GM12801 (cell line): ENCODE data around the gene NOTCH1.

ENCODE experiments used
- TF ChIP-seq, protein P1 (sequence below): IDR thresholded peaks from one replicate; pipeline ENCODE4 v1.5.1; 2011; ENCODE audit warnings: control low read depth; ENCODE audit not compliant: insufficient read length; ENCODE audit errors: extremely low read depth

Gene NOTCH1

DNA sequence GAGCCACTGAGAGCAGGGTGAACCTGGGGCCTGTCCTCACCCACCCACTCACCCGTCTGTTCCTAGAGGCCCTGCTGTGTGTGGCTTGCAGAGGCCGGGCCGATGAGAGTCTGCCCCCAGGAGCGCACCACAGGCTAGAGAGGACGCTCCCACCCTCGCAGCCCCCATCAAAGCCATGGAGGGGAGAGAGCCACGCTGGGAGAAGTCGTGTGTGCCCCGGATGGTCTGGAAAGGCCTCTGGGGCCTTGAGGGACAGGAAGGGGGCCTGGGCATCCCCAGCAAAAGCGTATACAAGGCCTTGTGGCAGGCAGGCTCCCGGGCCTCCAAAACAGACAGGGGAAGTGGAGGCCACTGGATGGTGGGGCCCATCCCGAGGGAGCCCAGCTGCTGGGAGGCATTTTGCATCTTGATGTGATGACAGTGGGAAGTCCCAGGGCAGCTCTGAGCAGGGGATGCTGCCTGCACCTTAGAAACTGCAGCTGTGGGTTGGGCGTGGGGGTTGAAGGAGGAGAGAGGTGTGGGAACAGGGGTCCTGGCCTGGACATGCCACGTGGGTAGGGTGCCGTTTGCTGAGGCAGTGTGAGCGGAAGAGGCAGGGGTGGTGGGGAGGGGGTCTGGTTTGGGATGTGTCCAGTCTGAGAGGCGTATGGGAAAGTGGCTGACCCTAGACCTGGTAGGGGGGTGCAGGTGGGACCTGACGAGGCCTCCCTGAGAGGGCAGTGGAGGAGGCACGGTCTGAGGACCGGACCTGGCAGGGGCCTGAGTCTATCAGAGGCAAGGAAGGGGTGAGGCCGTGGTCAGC lies 43.0 kb upstream of the NOTCH1 start:
- TF ChIP-seq, protein P1, sequence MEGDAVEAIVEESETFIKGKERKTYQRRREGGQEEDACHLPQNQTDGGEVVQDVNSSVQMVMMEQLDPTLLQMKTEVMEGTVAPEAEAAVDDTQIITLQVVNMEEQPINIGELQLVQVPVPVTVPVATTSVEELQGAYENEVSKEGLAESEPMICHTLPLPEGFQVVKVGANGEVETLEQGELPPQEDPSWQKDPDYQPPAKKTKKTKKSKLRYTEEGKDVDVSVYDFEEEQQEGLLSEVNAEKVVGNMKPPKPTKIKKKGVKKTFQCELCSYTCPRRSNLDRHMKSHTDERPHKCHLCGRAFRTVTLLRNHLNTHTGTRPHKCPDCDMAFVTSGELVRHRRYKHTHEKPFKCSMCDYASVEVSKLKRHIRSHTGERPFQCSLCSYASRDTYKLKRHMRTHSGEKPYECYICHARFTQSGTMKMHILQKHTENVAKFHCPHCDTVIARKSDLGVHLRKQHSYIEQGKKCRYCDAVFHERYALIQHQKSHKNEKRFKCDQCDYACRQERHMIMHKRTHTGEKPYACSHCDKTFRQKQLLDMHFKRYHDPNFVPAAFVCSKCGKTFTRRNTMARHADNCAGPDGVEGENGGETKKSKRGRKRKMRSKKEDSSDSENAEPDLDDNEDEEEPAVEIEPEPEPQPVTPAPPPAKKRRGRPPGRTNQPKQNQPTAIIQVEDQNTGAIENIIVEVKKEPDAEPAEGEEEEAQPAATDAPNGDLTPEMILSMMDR, result no peak

GRCh38 chr9:136587944-136588662 lies 42.3 kb upstream of the NOTCH1 start:
- TF ChIP-seq, protein P1, result no peak

DNA sequence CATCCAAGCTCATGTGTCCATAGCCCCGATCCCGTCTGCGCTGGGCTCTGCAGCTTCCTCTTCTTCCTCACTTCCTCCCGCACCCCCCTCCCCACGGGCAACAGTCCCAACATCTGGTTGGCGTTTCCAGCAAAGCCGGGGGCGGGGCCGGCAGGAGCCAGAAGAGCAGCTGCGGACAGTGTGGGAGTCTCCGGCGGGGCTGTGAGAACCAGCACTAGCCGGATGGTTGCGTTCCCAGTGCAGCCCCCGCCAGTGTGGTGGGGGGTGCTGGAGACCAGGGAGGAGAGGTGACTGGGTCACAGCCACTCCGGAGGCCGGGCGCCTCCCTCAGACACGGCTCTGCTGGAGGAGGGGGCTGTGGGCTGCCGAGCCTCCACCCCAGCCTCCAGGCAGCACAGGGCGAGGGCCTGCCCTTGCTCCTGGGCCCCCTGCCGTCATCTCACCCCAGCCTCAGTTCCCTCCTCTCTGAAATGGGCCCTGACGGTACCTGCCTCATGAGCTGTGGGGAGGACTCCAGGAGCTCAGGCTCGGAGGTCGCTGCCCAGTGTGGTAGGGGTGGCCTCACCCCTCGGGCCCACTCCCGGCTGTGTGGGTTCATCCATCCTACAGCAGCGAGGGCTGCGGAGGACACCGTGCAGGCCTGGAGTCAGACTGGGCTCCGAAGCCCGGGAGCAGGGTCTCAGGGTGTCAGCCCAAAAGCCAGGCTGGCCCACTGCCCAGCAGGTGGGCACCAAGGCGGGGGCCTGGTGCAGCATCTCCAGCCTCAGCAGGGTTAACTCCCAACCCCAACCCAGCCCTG lies 41.5 kb upstream of the NOTCH1 start:
- TF ChIP-seq, protein P1, result no peak

GRCh38 chr9:136586391-136586953 lies 40.6 kb upstream of the NOTCH1 start:
- TF ChIP-seq, protein P1, result no peak

DNA sequence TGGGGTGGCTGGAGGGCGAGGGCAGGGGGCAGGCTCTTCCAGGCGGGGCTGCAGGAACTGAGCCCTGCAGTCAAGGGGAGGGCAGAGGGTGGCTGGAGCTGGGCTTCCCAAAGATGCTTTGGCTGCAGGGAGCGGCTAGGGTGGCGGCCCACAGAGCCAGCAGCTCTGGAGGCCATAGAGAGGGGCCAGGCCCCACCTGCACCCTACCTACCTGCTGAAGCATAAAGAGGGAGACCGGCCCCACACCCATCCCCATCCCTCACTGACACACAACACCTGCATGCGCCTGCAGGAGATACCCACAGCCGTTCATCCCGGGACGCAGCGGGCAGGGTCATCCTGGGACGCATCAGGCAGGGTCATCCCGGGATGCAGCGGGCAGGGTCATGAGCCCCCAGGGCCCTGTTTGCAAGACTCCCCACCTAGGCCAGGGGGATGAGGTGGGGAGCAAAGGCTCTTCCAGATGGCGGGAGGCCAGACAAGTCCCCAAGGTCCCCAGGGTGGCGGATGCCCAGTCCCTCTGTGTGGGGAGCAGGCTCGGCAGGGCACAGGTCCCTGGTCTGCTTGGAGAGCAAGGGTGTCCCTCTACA lies 39.8 kb upstream of the NOTCH1 start:
- TF ChIP-seq, protein P1, result no peak

- TF ChIP-seq, protein P1, result no peak
Measured at GRCh38 chr9:136584934-136585333, 39.1 kb upstream of the NOTCH1 start.
